CD4-positive, alpha-beta T cell (primary cell): ENCODE measurements around the gene NHS. TPM values are rescaled to one million over a fixed set of nuclear protein-coding genes. Genes with fewer than 3 reads are reported as not detected.

Experiments
- ATAC-seq: fragments of 200-7000 bp; cut with Tn5 transposase; one replicate; pipeline ENCODE4 v1.10.0; 2022; ENCODE audit warnings: mild to moderate bottlenecking; ENCODE audit not compliant: poor library complexity
- CTCF ChIA-PET: fragments of 350-600 bp; sonication (Branson Sonifier 250); formaldehyde crosslinking; loops from one replicate; lab custom pipeline; 2021; ENCODE audit warnings: antibody characterized with exemption, inconsistent platforms; lab: Charles Lee
- POLR2A ChIA-PET: fragments of 350-600 bp; sonication (Branson Sonifier 250); formaldehyde crosslinking; loops from one replicate; lab custom pipeline; 2021; ENCODE audit warnings: antibody characterized with exemption, inconsistent platforms; lab: Charles Lee
- DNase-seq, 14 experiments: peaks; one replicate each; pipeline ENCODE4 v3.0.0-alpha.2; 2013 to 2020; ENCODE audit warnings: mixed read lengths in 2 of 14
- H3K27ac ChIP-seq, 2 donors: one replicate each; pipeline versions ENCODE4 v1.5.1 to v1.7.0; 2013; ENCODE audit warnings: low read length in 2 of 2, low read depth in 1 of 2, mild to moderate bottlenecking in 1 of 2
- H3K27me3 ChIP-seq, 2 experiments: 1 replicate in 1 of 2; 2 replicates in 1 of 2; pipeline versions ENCODE4 v1.6.1 to v1.7.0; 2013; ENCODE audit warnings: low read length in 2 of 2, control low read depth in 1 of 2, mild to moderate bottlenecking in 1 of 2, moderate library complexity in 1 of 2; ENCODE audit not compliant: insufficient read depth in 2 of 2, control insufficient read depth in 1 of 2
- H3K36me3 ChIP-seq: one replicate; pipeline ENCODE4 v1.6.1; 2013; ENCODE audit warnings: low read length, control low read depth; ENCODE audit not compliant: insufficient read depth
- H3K4me1 ChIP-seq: one replicate; pipeline ENCODE4 v1.6.1; 2013; ENCODE audit warnings: low read length, control low read depth; ENCODE audit not compliant: insufficient read depth
- H3K4me3 ChIP-seq: one replicate; pipeline ENCODE4 v1.5.1; 2013; ENCODE audit warnings: mild to moderate bottlenecking, low read length, moderate library complexity
- H3K9me3 ChIP-seq, 2 experiments: 1 replicate in 1 of 2; 2 replicates in 1 of 2; pipeline versions ENCODE4 v1.6.1 to v1.7.0; 2013; ENCODE audit warnings: low read length in 2 of 2, mild to moderate bottlenecking in 2 of 2, control low read depth in 1 of 2, moderate library complexity in 1 of 2; ENCODE audit not compliant: control insufficient read depth in 1 of 2, insufficient read depth in 1 of 2
- H3K27ac Mint-ChIP-seq: one replicate; pipeline ENCODE4 v1.8.0; 2020; ENCODE audit warnings: mixed read lengths
- H3K27me3 Mint-ChIP-seq: one replicate; pipeline ENCODE4 v1.8.0; 2021; ENCODE audit warnings: mixed read lengths
- H3K36me3 Mint-ChIP-seq: one replicate; pipeline ENCODE4 v1.8.0; 2021; ENCODE audit warnings: low read depth, mixed read lengths
- H3K4me1 Mint-ChIP-seq: one replicate; pipeline ENCODE4 v1.8.0; 2021; ENCODE audit warnings: low read depth, mixed read lengths
- H3K4me3 Mint-ChIP-seq: one replicate; pipeline ENCODE4 v1.8.0; 2020; ENCODE audit warnings: mild to moderate bottlenecking, mixed read lengths
- H3K9me3 Mint-ChIP-seq: one replicate; pipeline ENCODE4 v1.8.0; 2020; ENCODE audit warnings: mixed read lengths
- intact Hi-C, 2 experiments: fragments of 100-400 bp; cut with DNase I in 1 of 2; cut with micrococcal nuclease in 1 of 2; formaldehyde crosslinking; loops; one replicate each; pipeline versions ENCODE4 v1.15.1 to v1.9.0; 2023 to 2025; cut with DNase I, micrococcal nuclease
- total RNA-seq, 174 experiments: library from RNA in 2 of 174; stranded (reverse) in 2 of 174; gene quantifications; one replicate each; pipeline ENCODE4 v1.2.3 and lab custom pipeline; 2021 to 2026
- TF ChIP-seq, protein P1 (sequence below): fragments of 200-600 bp; IDR thresholded peaks from one replicate; pipeline ENCODE4 v1.8.0; 2022; ENCODE audit warnings: antibody characterized with exemption, mild to moderate bottlenecking

Gene NHS
- total RNA-seq, 2 experiments from 2014 or later = 0.36 to 0.53 TPM

DNA sequence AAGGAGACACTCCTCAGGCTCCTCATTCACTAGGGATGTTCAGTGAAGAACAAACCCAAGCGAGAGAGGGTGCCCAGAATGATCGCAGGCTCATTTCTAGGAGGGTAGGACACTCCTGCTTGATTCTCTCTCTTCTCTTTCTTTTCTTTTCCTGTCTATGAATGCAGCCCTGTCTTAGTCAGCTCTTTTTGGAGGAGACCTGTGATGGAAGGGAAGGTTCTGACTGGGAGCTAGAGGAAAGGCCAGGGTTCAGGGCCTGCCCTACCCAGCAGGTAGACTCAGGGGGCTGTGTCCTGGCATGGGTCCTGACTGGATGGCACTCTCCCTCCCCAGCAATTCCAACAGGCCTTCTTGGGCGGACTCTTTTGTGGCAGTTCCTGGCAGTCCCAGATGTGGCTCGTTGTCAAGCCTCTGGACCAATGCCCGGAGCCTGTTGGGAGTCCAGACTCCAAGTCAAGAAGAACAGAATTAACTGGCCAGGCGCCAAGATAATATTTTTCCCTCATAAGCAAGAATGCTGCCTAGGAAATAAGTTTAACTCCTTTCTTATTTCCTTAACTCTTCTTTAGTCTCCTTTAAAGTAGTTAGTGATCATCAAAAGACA, 222.9 kb downstream of the NHS start:
- H3K4me1 Mint-ChIP-seq = no peaks in the 10 kb centered on the region
- no peaks in the 10 kb centered on the region for H3K36me3 Mint-ChIP-seq
- no peak overlapping the region for H3K4me3 ChIP-seq
- H3K36me3 ChIP-seq = no peaks in the 10 kb centered on the region
- H3K4me3 Mint-ChIP-seq = no peak overlapping the region
- H3K27ac ChIP-seq = no peak overlapping the region
- no peaks in the 10 kb centered on the region for H3K4me1 ChIP-seq
- no peaks in the 10 kb centered on the region for H3K9me3 Mint-ChIP-seq
- POLR2A ChIA-PET = no interaction called here
- no peak for ATAC-seq
- CTCF ChIA-PET = no interaction called here
- no peak for DNase-seq
- no peaks in the 10 kb centered on the region for H3K27me3 ChIP-seq
- H3K27ac Mint-ChIP-seq = no peak overlapping the region
- intact Hi-C loops = no loop called here
- H3K27me3 Mint-ChIP-seq = no peaks in the 10 kb centered on the region
- TF ChIP-seq, protein P1, sequence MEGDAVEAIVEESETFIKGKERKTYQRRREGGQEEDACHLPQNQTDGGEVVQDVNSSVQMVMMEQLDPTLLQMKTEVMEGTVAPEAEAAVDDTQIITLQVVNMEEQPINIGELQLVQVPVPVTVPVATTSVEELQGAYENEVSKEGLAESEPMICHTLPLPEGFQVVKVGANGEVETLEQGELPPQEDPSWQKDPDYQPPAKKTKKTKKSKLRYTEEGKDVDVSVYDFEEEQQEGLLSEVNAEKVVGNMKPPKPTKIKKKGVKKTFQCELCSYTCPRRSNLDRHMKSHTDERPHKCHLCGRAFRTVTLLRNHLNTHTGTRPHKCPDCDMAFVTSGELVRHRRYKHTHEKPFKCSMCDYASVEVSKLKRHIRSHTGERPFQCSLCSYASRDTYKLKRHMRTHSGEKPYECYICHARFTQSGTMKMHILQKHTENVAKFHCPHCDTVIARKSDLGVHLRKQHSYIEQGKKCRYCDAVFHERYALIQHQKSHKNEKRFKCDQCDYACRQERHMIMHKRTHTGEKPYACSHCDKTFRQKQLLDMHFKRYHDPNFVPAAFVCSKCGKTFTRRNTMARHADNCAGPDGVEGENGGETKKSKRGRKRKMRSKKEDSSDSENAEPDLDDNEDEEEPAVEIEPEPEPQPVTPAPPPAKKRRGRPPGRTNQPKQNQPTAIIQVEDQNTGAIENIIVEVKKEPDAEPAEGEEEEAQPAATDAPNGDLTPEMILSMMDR = no peak
- H3K9me3 ChIP-seq = no peaks in the 10 kb centered on the region

DNA sequence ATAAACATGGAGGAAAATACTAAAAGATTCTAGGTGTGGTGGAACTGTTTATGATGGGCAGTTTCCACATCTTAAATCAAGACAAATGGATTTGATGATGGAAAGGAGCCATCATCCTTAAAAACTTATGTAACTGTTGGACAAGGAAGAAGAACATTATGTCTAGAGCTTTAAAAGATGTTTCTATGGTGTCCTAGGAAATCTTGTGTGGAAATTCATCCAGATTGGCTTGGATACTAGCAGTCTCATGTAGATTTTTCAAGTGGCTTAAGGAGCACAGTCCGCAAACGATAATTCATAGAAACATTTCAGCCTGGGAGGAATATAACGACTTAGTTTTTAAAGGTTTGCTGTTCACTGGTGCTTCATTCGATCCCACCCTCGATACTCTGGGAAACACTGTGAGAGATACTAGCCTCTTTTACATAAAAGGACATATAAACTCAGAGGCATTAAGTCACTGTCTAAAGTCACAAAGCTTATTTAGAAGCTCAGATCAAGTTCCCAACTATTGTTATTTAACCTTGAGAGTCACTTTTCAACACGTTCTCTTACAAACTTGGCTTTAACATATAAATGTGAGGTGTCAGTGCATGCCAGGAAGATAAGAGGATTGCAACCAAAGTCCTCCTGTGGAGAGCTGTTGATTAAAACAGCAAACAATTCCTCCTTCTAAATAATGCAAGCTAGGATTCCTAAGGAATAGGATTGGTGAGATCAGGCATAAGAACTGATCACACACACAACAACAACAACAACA, 226.6 kb downstream of the NHS start:
- no peaks in the 10 kb centered on the region for H3K36me3 ChIP-seq
- no peaks in the 10 kb centered on the region for H3K9me3 Mint-ChIP-seq
- H3K4me3 ChIP-seq = no peak overlapping the region
- POLR2A ChIA-PET = no interaction called here
- no peaks in the 10 kb centered on the region for H3K36me3 Mint-ChIP-seq
- CTCF ChIA-PET = no interaction called here
- no peaks in the 10 kb centered on the region for H3K27me3 ChIP-seq
- H3K4me3 Mint-ChIP-seq = no peak overlapping the region
- no peak overlapping the region for H3K27ac Mint-ChIP-seq
- no peaks in the 10 kb centered on the region for H3K9me3 ChIP-seq
- TF ChIP-seq, protein P1 = no peak
- DNase-seq = no peak
- intact Hi-C loops = no loop called here
- no peak overlapping the region for H3K27ac ChIP-seq
- ATAC-seq = no peak
- H3K4me1 ChIP-seq = no peaks in the 10 kb centered on the region
- no peaks in the 10 kb centered on the region for H3K4me1 Mint-ChIP-seq
- no peaks in the 10 kb centered on the region for H3K27me3 Mint-ChIP-seq

DNA sequence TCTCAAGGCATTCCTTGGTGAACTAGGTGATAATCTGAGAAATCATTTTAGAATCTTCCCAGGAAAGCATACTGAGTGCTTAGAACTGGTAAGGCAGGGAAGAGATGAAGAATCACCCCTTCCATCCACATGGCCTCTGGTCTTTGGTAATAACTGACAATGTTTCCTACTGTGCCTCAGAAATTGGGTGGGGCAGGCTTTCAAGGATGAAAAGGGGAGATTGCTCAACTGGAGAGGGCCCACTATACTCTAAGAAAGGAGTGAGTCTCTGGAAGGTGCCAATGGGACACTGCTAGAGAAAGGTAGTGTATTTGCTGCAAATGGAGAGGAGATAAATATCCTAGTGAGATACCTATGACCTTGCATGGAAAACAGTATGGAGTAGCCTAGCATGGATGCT, 227.2 kb downstream of the NHS start:
- TF ChIP-seq, protein P1 = no peak
- Histone ChIP-seq H3K9me3 (no peaks in the 10 kb centered on the region), H3K36me3 (no peaks in the 10 kb centered on the region), H3K4me3 (no peak overlapping the region), H3K4me1 (no peaks in the 10 kb centered on the region), H3K27ac (no peak overlapping the region), H3K27me3 (no peaks in the 10 kb centered on the region)
- Mint-ChIP-seq H3K36me3 (no peaks in the 10 kb centered on the region), H3K4me1 (no peaks in the 10 kb centered on the region), H3K4me3 (no peak overlapping the region), H3K27ac (no peak overlapping the region), H3K27me3 (no peaks in the 10 kb centered on the region), H3K9me3 (no peaks in the 10 kb centered on the region)
- no peak for DNase-seq
- intact Hi-C loops = no loop called here
- ATAC-seq = no peak
- ChIA-PET POLR2A (no interaction called here), CTCF (no interaction called here)
